NCI-H460 (cell line): ENCODE results near the gene C1QTNF2. TPM values are rescaled to one million over a fixed set of nuclear protein-coding genes. Genes with fewer than 3 reads are reported as not detected.

ENCODE experiments used
- DNase-seq: peaks from one replicate; pipeline ENCODE4 v3.0.0-alpha.2; 2016; ENCODE audit warnings: low read depth; ENCODE audit errors: extremely low read depth
- polyA plus RNA-seq: library from polyadenylated mRNA; depleted of rRNA; stranded (reverse); fragments of >200 nt; gene quantifications from 2 replicates; pipeline ENCODE4 v1.2.3, GENCODE V29; 2014; cell fraction: nucleus; rRNA removed
- total RNA-seq: library from RNA; depleted of rRNA; stranded (reverse); fragments of >200 nt; shearing (Covaris generic); gene quantifications from 2 replicates; pipeline ENCODE4 v1.2.3, GENCODE V29; 2014; rRNA removed

The C1QTNF2 gene, protein sequence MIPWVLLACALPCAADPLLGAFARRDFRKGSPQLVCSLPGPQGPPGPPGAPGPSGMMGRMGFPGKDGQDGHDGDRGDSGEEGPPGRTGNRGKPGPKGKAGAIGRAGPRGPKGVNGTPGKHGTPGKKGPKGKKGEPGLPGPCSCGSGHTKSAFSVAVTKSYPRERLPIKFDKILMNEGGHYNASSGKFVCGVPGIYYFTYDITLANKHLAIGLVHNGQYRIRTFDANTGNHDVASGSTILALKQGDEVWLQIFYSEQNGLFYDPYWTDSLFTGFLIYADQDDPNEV
- not detected in 2 replicates for total RNA-seq
- 0.10 TPM in 1 of 2 replicates, not detected in the other for polyA plus RNA-seq

DNA sequence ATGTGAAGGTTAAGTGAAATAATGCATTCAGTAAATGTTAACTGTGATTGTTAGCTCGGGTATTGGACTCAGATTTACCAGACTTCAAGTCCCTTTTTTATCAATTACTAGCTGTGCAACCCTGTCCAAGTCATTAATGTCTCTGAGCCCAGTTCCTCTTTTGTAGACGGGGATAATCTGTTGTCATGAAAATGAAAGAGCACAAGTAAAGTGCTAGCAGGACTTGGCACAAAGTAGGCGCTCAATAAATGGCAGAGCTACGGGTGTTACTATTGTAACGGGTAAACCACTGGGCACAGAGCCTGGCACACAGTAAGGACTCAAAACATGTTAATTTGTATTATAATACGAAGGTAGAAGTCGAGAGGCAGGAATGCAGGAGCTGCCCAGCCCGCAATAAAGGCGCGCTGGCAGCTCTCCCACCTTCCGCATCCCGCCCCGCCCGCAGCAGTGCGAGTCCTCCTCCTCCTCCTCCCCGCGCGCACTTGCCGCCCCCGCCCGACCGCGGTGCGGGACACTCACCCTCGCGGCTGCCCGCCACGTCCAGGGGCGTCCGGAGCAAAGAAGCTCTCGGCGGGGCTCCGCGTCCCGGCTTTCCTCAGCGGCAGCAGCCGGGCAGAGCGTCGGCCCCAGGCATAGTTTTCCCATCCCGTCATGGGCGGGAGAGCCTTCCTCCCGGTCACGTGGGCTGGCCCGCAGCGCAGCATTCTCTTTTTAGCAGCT lies at the start of gene C1QTNF2:
Gene C1QTNF2 (minus strand): TSS at position 637 of the 723 bp plus-strand sequence. CDS start 15,615 bp downstream, outside the sequence.
- DNase-seq: peak; percentile 4

DNA sequence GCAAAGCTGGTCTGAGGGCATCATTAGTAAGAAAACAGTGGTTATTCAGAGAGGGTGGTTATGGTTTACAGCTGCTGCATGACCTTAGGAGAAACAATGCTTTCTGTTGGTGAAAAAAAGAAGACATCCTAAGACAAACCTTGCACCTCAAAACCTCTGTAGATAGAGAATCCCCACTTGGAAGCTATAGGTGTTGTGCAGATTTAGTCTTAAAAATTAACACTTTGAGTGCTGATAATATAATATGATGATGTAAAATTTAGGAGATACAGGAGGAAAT lies 49.8 kb upstream of the C1QTNF2 start:
- no peak for DNase-seq

DNA sequence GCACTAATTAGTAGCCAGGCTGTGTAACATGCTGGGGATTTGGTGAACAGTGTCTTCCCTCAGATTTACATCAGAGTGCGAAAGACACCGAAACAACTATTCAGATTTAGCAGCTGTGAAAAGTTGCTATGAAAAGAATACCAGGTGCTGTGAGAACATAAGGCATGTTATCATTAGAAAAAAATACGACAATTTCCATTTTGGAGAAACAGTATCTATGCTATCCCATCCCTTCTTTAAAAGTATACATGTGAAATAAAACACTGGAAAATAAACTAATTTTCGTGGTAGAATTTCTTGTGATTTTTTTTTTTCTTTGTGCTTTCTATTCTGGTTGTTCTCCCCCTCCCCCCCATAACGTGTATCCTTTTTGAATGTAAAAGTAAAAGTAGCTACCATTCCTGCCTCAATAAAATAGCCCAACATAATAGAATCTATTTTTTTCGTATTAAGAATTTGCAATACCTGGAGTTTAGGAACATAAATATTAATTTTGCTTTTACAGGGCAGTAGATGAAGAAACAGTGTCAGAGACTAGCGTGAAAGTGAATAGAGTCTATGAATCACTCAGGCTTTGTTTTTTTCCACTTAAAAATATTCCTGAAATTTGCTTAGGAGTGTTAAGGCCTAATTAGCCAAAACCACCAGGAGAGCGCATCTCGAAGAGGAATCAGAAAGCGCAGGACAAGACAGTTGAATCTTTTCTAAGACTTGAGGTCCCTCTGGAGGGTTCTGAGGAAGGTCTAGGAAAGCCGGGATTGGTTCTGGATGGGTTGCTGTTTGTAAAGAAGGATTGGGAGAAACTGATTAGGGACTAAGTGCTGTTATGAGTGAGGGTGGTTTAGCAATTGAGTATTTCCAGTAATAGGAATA lies 49.3 kb upstream of the C1QTNF2 start:
- no peak for DNase-seq

DNA sequence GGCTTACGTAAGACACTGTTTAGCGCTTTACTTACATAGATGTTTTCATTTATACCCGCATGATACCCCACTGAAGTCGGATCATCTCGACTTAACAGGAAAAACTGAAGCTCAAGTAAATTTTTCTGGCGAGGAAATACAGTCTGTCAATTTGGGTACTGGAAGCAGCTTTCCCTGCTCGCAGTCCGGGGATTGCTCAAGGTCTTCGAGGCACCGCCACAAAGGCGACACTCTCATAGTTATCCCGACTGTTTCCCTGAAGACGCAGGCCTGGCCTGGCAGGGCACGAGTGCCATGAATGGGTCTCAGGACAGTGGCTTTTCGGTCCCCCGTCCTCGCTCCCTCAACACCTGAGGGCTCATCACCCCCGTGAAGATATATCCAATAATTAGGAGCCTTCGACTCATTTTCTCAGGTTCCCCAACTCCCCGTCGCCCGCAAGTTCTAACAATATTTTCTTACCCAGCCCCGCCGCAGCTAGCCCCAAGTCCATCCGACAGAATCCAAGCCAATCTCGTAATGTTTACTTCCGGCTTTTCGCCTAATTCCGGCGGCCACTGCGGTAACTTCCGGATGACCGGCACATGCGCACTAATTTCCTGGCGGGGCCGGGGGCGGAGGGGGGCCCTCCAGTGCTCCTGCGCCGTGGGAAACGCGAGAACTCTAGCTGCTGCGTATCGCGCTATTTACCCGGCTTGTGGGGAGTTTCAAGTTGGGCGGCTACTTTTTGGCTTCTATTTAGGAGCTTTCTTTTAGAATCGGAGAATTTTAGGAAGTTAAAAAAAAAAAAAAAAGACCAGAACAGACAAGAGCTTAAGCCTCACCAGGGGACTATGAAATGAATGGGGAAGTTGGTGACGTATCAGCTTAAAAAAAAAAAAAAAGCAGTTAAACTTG lies 48.4 kb upstream of the C1QTNF2 start, which contains the start of gene SLU7:
Gene SLU7 (minus strand): TSS at position 521 of the 897 bp plus-strand sequence. CDS start 3,787 bp downstream, outside the sequence.
- DNase-seq: peak; percentile 93

DNA sequence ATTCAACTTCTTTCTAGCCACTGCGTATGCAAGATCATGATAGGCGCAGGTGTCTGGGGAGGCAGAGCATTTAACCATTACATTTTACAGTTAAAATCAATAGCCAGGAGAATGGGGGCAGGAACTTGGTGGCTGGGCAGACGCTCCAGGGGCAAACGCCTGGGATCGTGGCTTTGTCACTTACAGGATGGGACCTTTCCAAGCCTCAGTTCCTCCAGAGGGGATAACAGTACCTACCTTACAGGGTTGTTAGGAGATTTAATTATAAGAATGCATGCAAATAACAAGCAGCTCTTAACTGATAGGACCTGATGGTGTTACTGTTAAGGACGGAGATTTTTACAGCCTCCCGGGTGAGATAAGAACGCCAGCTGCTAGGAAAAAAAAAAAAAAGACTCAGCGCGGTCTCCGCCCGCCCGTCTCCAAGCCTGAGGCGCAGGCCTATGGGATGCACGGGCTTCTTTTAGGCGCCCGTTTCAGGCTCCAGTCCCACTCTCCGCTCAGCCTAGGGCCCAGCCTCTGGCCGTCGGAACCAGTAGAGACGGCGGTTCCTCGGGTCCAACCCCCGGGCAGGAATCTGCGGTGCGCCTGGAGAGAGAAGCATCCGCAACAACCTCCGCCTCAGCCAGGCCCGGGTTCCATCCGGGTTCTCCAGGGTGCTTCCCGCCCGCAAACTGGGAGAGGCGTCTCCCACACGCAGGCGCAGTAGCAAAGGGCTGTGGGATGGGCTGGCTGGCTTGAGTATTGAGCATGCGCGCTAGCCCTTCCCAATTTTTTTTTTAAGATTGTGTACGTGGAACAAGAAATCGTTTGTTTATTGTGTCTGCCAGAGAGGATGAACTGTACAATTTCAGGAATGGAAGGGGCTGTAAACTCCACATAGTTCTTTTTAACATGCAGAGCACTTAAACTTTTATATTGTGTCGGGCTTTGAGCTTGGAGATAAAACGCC lies 29.3 kb upstream of the C1QTNF2 start, which contains the start of gene FAM200C:
Gene FAM200C (minus strand): TSS at position 653 of the 952 bp plus-strand sequence. CDS start 4,564 bp downstream, outside the sequence.
- peak; percentile 94 for DNase-seq

DNA sequence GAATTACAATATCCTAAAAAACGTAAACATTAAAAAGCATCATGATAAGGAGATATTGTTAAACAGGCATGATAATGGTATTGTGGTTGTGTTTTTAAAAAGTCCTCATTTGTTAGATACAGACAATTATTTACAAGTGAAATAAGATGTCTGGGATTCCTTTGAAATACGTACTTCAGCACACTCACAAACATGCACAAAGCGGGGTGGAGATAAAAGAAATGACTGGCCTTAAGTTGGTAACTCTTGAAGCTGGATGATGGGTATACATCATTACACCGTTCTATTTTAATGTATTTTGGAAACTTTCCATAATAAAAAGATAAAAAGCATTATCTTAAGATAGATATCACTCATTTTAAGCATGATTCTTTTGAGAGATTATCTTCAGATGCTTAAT lies 28.4 kb upstream of the C1QTNF2 start:
- no peak for DNase-seq

DNA sequence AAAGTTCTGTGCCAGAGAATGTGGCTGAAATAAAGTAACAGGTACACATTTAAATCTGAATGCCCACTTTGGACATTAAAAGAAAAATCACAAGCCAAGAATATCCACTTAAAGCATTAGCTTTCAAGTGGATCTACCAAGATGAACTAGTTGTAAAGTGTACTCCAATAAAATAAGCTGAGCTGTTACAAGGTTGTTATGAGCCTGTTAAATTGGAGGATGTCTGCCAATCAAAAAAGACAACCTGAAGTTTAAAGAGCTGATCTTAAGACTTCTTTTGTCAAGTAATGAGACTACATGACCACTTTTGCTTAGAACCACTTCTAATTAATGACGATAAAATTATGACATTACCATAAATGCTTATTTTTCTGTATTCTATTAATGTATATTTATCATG lies 27.1 kb upstream of the C1QTNF2 start:
- no peak for DNase-seq

DNA sequence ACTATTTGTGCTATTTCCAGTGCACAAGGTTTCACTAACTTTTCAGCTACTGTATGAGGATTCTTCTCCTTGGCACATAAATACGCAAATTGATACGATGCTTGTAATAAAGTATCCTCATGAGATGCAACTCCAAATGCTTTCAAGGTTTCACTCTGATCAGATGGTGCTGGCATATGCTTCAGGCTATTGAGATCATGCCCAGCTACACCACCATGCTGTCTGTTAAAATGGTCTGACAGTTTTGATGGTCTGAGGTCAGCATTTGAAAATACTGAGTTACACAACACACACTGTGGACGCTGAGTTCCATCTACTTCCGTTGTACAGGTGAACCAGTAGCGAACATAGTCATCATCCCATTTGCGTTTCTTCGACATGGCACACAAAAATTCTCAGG lies 24.7 kb upstream of the C1QTNF2 start:
- DNase-seq: no peak

DNA sequence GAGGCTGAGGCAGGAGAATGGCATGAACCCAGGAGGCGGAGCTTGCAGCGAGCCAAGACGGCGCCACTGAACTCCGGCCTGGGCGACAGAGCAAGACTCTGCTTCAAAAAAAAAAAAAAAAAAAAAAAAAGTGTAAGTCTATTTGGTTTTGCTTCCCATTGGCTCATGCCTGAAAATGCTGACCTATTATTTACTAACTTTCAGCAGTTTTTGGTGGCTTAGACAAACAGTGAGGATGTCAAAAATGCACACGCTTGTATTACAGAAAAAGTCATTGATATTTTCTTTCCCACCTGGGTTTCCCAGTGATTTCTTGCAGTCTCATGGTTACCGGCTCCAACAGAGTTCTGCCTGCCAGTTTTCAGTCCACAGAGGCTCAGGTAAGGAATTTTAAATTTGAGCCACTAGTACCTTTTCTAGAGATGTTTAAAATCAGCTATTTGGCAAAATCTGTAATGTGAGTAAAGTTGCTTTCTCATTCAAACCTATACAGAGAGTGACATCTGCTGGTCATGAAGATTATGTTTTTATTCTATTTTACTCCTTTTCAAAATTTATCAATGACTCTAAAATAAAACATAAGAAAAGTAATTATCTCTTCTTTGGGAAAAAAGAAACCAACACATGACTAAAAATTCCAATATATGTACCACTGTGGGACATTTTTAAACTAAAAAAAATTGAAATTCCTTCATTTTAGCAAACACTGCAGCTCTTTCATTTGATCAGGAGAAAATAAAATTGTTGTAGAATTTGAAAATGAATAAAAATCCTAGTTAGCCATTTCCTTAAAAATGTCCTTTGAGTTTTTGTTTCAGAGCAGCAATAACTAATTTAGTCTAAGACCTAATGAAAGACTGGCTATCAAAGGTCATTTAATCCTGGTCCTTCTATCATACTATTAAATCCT lies 20.6 kb upstream of the C1QTNF2 start:
- DNase-seq: peak; percentile 32

DNA sequence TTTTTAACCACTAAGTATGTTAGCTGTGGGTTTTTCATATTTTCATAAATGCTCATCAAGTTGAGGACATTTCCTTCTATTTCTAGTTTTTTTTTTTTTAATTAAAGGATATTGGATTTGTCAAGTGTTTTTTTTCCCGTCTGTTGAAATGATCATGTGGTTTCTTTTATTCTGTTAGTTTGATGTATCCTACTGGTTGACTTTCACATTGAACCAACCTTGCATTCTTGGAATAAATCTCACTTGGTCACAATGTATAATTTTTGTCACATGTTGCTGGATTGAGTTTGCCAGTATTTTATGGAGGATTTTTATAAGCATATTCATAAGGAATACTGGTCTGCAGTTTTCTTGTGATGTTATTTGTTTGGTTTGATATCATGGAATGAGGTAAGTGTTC lies 17.0 kb upstream of the C1QTNF2 start:
- no peak for DNase-seq

DNA sequence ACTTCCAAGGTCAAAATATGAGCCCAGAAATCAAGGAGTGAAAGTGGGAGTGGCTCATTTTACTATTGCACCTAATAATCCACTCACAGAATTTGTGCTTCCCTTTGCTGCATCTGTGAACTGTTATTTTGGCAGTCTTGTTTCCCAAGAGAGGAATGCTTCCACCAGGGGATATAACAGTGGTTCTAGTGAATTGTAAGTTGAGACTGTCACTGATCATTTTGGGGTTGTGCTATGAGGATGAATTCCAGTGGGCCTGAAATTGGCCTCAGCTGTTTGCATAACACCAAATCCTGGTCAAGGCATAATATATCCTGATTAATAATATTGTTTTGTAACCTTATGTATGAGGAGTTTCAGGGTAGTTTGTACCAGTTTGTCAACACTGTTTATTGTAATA lies 15.1 kb upstream of the C1QTNF2 start:
- no peak for DNase-seq

DNA sequence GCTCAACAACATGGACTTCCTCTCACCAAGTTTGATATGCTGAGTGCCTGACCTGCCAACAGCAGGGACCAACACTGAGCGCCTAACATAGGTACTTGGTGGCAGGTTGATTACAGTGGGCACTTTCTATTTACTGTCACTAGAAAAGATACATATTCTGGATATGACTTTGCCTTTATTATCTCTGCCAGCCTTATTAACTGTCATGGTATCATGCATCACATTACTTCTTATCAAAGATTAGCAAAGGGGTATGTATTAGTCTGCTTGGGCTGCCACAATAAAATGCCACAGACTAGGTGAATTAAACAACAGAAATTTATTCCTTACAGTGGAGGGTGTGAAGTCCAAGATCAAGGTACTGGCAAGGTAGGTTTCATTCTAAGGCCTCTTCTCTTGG lies 14.3 kb upstream of the C1QTNF2 start:
- no peak for DNase-seq

DNA sequence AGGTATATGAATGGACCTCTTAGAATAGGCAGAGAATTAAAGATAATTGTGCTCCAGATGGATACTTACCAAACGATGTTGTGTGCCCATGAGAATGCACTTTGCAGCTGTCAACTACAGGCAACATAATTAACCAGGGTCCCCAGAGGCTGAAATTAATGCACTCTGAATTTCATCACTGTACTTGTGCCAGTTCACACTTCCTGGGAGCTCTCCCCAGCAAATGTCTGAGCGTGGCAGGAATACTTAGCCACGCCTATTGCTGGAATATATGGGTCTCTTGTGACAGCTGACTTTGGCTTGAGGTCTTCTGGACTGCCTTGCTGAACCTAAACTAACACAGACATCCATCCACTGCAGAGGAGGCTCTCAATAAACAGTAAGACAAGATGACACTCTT lies 11.9 kb upstream of the C1QTNF2 start:
- no peak for DNase-seq

DNA sequence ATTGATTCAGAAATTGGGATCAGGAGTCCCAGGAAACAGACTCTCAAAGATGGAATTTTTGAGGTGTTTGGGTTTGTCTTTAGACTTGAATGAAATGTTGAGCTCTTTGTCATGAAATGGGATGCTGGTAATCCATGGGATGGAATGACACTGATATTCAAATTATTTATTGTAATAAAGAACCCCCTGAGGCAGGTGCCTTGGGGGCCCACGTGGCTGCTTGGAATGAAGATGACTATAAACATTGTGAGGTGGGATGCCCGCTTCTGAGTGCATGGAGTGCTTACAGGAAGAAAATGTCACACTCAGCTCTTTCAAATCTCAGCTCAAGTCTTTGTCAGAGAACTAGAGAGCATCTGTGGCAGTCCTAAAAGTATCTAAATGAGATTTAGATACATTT lies 9.6 kb upstream of the C1QTNF2 start:
- no peak for DNase-seq

DNA sequence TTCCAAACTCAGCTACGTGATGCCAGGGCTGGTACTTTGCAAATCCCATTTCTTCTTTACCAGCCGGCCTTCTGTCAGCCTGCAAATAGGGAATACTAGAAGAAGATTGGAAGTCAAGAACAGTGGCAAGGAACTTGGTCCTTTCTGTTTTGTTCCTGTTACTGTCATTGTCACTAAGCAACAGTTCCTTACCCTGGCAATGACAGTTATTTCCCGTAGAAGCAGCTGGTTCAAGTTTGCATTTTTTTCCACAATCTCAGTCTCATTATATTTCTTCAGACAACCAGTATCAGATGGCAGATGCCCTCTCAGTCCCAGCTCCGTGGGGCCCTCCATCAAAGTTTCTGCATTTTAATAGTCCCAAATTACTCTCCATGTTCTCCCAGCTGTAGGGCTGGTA lies 9.1 kb upstream of the C1QTNF2 start:
- no peak for DNase-seq

DNA sequence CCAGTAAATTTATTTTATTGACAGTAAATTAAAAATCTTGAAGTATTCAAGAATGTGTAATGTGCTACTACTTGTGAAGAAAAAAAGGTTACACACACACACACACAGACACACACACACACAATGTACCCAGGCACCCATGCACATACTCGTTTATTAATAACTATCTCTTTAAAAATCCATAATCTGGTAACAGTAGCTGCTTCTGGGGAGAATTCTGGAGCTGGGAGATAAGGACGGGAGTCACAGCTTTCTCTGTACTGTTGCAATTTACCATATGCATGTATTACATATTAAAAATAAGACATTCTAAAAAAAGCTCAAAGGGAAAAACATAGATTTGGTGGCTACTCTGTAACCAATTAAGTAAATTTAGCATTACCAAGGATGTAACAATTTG lies 7.9 kb upstream of the C1QTNF2 start:
- no peak for DNase-seq

DNA sequence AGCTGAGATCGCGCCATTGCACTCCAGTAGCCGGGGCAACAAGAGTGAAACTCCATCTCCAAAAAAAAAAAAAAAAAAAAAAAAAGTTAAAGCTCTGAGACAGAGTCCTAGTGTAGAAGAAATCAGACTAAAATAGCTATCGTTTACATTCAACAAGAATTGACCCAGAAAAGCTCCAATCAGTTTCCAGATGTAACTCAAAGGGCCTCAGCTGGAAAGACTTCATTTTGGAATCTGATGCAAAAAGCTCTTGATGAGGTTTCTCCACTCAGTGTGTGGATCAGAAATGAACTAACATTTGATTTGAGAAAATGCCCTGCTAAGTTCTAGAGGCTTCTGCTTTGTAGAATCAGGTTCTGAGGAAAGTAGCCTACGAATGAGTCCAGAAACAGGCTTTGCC lies 7.2 kb upstream of the C1QTNF2 start:
- no peak for DNase-seq

DNA sequence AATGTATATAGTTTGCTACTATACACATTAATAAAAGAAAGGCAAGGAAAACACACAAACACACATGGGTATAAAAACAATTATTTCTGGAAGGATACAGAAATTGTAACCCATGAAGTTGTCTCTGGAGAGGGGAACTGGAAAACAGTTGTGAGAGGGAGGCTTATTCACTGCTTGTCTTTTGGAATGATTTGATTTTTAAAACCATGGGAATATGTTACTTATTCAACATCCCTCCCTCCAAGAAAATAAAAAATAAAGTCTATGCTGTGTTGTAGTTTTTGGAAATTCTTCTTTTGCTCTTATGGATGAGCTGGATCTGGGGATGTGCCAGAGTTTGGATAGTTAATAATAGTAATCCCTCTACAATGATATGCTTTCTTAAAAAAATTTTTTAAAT lies 6.0 kb upstream of the C1QTNF2 start:
- no peak for DNase-seq
